AG08395 (cell line): Measurements from ENCODE around the gene ERI3.
A peak's percentile ranks its signal among the peaks of the same experiment; 100 is the strongest.

ENCODE experiments used
- DNase-seq: peaks from one replicate; pipeline ENCODE4 v3.0.0; 2012; ENCODE audit warnings: mixed read lengths, low spot score

ERI3 gene

DNA sequence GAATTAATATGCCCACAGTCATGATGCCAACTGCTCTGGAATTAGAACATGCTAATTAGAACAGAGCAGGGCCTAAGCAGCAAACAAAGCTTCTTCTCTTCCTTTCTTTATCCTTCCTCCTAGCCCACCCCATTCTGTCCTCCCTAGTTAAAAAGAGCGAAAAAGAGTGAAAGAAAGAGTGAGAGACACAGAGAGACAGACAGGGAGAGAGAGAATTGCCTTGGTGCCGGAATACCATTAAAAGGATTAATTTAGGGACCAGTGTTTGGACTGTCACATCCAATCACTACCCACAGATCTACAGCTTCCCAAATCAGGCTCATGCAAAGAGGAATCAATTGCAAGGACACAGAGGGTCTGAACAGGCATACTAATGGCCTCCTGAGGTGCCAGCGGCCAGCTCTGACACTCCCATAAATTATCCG, 7.0 kb downstream of the ERI3 start:
- DNase-seq: no peak

DNA sequence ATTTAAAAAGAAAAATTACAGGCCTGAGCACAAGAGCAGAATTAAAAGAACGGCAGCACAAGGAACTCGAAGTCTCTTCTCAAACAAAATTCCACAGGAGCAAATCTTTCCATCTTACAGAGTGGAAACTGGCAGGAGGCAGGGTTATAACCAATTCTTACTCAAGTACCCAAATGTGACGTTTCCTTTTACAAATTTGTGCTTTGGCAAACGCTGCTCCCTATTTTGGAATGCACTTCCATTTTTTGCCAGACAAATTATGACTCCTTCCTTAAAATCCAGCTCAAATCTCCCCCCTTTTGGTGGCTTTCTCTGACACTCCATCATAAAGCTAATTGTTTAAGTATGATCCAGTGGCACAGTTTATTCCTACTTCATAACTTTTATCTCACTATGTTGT, 7.8 kb downstream of the ERI3 start:
- DNase-seq: peak; percentile 73

DNA sequence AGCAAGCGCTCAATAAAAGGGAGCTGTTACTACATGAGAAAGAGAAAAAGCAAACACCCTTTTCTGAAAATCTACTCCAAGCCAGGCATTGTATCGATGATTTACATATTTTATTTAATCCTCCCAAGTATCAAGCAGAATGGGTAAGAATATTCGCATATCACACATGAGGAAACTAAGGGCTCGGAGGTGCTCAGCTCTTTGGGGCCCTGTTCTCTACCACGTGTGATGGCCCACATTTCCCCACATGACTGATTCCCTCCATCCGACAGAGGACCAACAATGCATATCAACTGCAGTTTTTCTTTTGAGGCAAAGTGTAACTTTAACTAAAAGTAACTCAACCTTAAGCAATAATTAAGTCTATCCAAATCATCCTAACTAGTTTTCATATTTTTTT, 8.2 kb downstream of the ERI3 start:
- no peak for DNase-seq

DNA sequence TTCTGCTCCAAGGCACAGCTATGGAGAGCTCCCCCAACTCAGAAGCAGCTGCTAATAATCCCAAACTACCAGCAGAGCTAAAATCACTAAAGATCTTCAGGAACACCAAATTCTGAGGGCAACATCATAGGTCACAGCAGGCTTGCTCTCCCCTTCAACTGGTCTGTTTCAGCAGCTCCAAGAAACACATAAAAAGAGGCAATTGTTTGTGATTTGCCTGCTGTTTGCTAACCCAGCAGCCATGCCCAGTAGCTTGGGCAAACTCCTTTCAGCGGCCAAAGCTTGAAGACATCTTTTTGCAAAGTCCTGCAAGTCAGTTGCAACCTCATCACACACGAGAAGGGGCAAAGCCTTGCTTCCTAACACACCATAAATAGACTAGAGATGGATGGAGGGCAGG, 8.9 kb downstream of the ERI3 start:
- no peak for DNase-seq

DNA sequence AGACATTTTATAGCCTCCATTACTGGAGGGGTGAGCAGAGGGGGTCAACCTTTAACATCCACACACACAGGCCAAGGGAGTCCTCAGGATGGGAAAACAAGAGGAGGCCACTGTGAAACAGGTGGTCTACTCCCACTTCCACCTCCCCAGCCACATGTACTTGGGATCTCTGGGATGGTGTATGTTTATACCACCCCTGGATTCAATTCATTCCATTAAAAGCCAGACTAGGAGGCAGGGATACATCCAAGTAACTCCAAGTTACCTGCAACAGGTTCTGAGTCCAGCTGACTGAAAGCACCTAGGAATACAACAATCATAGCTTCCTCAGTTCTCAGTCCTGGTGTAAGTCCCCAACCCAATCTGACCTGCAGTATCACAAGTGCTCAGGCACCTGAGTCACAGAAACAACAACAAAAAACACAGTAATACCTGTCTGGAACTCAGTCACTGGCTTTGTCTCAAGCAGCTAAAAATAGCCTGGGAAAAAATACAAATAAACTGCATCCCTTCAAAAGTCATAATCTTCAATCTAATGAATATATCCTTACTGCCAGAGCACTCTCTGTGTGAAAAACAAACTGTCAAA, 9.8 kb downstream of the ERI3 start:
- DNase-seq: no peak

DNA sequence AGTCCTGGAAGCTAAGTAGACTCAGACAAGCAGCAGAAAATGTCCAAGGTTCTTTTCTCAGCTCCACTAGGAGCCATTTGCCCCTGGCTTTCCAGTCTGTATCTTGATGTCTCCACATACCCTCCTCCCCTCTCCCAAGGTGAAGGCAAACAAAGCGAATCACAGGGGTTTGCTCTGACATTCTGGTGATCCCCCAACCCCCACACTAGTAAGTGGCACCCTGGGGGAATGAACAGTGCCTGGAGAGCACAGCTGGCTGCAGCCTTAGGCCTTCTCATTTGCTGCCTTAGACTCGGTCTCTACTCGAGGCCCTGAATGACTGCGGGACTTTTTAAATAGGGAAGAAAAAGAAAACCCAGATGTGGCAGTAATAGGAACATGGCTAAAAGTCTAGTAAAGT, 15.3 kb downstream of the ERI3 start:
- no peak for DNase-seq

DNA sequence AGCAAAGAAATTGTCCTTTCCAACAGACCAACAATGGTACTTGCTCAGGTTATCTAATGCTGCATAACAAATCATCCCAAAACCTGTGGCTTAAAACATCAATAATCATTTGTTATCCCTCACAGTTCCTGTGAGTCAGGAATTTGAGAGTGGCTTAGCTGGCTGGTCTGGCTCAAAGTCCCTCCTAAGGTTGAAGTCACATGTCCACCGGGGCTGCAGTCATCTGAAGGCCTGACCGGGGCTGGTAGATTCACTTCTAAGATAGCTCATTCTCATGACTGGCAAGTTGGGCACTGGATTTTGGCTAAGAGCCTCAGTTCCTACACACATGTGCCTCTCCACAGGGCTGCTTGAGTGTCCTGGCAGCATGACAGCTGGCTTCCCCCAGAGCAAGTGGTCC, 16.9 kb downstream of the ERI3 start:
- no peak for DNase-seq

DNA sequence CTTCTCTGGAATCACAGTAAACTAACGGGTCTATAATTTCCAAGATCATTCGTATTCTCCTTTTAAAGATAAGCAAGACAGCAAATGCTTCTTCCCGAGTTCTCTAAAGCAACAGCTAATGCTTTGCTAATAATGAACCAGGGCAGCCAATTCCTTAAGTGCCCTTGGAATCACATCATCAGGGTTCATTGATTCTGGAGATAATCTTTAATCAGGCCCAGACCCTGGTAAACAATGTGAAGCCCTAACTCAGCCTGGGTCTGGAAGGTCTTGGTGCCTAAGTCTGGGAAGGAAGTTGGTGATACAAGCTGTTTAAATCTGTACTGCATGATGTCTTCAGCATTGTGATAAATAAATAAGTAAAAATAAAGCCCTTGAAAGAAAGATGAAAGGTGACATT, 18.4 kb downstream of the ERI3 start:
- DNase-seq: no peak

DNA sequence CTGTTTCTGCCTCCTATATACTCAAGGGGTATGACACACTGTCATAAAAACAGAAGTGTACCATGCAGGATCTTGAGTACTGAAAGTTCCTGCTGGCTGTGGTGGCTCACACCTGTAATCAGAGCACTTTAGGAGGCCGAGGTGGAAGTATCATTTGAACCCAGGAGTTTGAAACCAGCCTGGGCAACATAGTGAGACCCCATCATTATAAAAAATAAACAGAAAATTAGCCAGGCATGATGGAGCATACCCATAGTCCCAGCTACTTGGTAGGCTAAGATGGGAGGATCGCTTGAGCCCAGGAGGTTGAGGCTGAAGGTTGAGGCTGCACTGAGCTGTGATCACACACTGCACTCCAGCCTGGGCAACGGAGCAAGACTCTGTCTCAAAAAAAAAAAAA, 20.1 kb downstream of the ERI3 start:
- no peak for DNase-seq

DNA sequence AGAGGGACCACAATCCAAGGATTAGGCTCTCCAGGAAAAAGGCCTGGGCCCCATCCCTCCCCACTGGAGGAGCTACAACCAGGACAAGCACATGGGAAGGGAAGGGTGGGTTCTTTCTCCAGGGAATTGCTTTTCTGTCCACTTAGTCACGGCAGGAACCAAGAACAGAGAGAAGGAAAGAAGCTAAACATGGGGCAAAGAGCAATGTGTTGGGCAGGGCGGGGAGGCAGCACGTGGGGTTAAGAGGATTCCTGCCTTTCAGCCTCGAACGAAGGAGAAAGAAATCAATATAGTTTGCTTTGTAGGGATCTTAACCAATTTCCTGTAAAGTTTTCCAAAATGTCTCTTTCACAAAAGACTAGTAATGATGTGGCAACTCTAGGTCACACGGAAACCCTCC, 21.7 kb downstream of the ERI3 start:
- no peak for DNase-seq

DNA sequence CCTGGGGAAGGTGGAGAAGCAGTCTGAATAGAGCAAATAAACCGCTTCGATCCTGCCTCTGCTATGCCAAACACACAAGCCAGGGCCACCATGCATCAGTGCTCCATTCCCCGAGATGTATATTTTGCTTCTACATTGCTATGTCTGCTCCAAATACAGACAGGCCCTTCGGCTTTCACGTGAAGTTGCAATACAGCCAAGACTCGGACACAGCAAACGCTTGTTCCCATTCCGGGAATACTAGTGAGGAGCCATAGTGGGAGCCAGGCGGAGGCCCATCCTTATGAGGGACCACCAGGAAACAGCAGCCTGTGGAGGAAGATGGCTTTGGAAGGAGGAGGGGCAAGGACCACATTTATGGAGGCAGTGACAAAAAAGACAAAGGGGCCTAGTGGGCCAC, 22.6 kb downstream of the ERI3 start:
- DNase-seq: no peak

DNA sequence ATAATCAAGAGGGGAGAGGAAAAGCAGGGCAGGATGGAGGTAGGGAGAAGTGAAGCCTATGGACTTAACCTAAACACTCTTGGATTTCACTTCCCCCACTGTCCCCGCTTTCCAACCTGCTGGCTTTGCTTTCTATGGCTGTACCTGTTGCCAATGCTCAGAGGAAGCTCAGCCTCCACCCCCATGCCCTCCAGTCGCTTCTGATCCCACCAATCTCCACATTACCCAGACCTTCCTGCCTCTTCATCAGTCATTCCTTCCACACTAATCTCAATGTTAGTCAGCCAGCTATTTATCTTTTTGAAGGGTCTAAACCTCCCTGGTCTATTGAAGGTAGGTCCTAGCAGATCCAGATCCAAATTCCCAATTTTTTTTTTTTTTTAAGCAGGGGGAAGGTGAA, 24.1 kb downstream of the ERI3 start:
- no peak for DNase-seq

DNA sequence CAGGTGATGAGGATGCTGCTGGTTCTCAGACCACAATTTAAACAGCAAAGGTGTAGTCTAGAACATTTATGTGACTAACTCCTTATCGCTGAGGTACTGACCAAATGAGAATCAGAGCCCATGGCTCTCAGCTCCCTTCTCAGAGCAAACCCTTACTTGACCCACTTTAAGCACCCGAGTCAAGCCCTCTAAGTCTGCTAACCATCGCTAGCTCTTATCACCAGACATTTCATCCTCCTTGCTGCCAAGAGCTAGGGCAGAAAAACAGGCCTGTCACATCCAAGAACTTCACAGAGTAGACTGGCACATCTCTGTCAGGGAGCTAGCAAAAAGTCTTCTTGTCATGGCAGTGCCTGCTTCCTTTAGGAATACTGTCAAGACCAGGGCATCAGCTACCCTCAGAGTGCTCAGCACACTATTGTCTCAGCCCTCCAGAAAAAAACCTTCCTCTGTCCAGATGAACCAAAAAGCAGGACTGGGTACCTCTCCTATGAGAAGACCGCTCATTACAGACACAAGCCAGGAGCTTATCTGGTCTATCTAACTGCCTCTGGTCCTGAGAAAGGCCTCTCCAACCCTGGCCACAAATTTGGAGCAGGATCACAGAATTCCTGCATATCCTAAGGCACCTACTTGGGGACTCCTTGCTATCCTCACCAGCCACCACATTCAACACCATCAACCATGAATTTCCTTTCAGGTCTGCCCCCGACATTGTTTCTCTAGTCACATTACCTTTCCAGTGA, 26.2 kb downstream of the ERI3 start:
- DNase-seq: no peak

DNA sequence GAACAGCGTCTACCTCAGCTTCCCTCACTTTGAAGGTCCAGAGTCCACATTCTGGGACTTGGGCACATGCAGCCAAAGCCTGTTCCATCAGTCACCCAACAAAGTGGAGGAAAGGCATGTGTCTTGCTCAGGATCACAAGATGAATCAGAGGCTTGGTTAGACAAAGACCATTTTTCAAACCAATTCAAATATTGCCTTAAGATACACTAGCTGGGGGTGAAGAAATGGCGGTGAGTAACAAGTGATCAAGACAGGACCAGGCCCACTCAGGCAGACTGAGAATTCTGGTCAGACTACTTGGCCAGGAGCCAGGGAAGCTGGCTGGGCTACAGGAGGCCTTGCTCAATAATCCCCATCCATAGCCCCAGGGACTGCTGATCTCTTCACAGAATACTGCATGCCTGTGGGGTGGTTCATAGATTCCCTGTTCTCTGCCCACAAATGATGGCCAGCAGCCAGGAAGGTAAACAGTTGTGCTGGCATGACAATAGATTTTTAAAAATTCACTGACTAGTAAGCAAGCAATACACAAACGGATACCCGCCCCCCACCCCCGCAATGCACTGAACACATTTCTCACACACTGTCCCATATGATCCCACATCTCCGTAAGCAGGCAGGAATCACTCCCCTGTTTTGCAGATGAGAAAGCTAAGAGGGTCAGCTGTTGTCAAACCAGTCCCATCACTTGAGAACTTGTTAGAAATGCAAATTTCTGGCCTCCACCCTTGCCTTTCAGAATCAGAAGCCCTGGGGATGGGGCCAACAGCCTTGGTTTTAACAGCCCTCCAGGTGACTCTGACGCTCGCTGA, 27.2 kb downstream of the ERI3 start:
- peak; percentile 99 for DNase-seq

DNA sequence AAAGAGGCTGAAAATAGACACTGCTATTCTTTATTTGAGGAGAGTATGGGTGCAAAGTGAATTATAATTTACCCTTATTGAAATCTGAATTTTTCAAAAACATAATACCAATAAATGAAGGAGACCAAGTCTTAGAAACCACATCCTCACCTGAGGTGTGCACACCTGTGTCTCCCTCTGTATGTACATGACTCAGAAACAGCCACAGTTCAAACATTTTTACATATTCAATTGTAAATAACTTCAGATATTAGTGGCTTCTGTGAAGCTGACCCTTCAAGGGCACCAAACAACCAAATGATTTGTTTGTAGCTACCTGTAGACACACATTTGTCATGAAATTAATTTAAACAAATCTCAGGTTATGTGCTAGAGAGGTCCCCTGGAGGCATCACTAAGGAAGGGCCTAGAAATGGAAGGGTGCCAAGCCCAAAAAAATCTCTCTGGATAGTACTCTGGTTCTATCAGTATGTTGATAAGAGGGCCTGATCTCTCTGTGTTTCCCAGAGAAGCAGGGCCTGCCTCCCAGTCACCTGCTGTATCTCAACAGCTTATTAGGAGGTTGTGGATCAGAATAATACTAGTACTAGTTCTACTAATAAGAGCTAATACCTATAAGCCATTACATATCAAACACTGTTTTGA, 28.1 kb downstream of the ERI3 start:
- DNase-seq: no peak

DNA sequence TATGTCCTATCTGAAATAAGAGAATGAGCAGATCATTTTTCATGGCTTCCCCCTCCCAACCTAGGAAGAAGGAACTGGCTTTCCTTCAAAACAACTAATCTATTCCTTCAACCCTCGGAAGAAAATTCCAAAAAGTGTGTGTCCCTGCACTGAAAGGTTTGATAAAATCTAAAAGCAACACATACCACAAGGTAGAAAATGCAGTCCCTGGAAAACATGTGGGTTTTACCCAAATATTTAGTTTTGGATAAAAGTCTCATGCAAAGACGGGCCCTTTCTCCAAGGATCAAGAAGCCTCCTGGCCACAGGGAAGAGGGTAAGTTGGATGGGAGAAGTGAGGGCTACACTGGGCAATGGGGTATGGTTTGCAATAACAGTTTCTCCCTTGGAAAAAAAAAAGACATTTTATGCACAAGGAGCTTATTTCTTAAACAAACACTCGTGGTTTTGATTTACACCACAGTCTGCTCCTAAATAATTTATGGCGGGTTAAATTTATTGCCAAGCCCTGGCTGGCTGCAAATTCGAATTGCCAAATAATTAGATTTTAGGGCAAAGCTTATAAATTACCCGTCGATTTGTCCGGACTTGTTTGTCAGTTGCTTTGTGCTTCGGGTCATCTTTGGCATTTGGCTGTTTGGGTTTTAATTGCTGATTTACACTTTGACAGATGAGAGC, 28.9 kb downstream of the ERI3 start:
- DNase-seq: no peak

DNA sequence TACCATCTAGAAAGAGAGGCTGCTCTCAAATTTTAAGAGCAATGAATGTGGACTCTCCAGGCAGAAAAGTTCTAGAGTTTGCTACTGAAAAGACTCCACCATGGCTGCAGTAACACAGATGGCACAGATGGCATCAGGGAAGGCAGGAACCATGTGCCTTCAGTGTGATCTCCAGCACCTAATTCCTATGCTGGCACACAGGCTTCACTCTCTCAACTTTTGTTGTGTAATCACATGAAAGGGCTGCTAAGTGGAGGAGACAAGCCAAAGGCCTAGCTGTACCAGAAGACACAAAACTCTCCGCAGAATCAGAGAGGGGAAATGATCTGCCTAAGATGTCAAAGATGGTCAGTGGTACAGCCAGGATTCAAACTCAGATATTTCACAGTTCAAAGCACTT, 31.1 kb downstream of the ERI3 start:
- DNase-seq: no peak

DNA sequence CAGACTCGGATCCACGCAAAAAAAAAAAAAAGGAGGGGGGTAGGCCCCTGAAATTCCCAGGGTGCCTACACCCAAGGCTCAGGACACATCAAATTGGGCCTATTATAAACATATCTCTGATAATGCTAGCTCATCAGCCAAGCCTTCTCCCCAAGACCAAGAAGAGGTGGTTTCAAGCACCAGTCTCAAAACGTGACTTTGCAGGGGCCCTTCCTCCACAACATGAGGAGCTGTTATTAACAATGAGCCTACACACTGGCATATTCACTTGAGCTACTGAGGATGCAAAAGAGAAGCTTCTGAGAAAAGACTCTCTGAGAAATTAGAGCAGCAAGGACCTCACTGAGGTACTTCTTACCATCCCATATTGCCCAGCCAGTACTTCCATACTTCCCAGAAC, 32.7 kb downstream of the ERI3 start:
- no peak for DNase-seq

DNA sequence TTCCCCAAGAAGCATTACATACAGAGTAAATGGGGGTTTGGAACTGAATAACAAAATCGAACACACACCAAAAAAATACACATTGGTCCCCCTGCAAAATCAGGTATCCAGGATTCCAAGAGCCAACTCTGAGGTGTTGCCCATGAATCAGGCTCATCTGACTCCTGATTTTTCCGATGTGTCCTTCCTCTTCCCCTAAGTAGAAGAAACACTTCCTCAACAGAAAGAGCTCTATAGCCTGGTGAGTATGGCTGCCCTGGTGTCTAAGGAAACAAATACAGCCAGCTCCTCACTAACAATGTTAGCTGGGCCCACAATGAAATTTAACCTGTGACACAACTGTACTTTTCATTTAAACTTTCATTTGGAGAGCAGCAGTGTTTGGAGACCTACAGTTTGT, 33.6 kb downstream of the ERI3 start:
- DNase-seq: no peak

DNA sequence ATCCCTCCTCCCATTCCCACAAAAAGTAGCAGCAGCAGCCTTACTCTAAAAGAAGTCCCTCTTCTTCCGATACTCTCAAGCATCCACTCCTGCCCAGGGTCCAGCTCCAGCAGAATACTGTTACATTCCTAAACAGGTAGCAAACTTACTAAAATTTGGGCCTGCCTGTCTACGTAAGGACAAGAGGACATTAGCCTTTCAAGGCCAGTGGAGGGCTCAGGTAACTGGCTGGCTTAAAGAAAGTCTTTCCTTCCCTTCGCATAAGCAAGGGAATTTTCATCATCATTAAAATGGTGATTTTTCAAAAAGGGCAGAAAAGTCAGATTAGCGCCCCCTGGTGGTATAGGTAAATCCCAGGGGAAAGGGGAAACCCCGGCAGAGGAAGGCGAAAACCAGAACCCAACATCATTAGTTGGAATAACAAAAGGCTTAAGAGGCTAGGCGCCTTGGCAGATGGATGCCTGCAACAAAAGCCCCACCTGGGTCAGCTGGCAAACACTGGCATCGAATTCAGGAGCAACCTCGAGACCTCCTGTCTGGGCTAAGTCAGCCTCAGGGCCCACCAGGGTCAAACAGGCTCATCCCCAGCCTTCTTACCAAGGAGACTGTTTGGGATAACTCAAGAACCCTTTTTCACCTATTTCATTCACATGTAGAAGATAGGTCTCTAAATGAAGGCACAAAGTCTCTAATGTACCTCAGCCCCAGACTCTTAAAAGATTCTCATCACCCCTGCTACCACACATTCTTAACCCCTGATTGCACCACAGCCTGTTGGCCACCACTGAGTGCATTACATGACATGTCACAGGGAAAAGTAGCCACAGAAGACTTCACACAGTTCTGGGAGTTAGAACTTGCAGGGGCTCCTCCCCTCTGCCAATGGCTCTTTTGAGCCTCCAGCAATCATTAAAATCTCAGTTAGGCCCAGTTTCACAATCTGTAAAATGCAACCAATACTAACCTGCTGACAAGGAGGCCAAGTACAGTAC, 36.7 kb downstream of the ERI3 start:
- DNase-seq: peak; percentile 72

DNA sequence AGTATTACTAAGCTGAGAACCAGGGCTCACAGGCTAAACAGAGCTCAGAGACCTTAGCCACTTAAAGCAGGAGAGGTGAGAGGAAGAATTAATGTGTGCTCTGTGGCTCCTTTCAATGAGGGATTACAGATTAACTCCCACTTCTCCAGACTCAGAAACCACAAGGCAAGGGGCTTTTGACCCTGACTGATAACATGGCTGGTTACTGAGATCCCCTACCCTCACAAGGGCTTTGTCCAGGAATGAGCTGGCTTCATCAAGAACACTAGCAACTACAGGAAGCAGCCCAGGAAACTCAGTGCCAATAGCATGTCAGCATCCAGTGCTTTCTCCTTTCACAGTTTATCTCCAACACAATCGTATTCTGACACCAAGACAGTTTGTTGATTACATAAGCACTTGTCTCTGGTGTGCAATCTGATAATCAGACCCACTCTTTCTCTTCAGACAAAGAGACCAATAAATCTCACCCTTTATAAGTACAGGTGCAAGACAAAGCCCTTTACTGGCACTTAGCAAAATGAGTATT, 38.8 kb downstream of the ERI3 start:
- no peak for DNase-seq
